Right lobe of liver (tissue), 6 donors: ENCODE data around the gene GGT1. TPM values are rescaled to one million over a fixed set of nuclear protein-coding genes. Genes with fewer than 3 reads are reported as not detected.
"Not testable (repeated sequence)": the region's sequence is repeated elsewhere in the genome, so short reads cannot be mapped to it uniquely, and the experiment has no call there.

ENCODE experiments used
- ATAC-seq, 4 donors: fragments of 200-7000 bp; cut with Tn5 transposase; one replicate each; pipeline ENCODE4 v1.9.1; 2020; ENCODE audit warnings: mild to moderate bottlenecking in 4 of 4, moderate library complexity in 4 of 4
- DNase-seq, 3 donors: peaks; one replicate each; pipeline ENCODE4 v3.0.0-alpha.2; 2020
- H3K27ac ChIP-seq, 3 donors: fragments of 200-600 bp; one replicate each; pipeline ENCODE4 v1.8.0; 2022
- H3K27me3 ChIP-seq, 2 donors: fragments of 200-600 bp; one replicate each; pipeline ENCODE4 v1.8.0; 2022
- H3K36me3 ChIP-seq, 4 donors: fragments of 200-600 bp; sonication (generic) in 1 of 4; one replicate each; pipeline versions ENCODE4 v1.5.1 to v1.8.0; 2017 to 2022; ENCODE audit warnings: control low read depth in 1 of 4
- H3K4me1 ChIP-seq, 4 donors: fragments of 200-600 bp; sonication (generic) in 1 of 4; one replicate each; pipeline versions ENCODE4 v1.5.1 to v1.8.0; 2017 to 2022; ENCODE audit warnings: control low read depth in 1 of 4
- H3K4me3 ChIP-seq, 3 donors: fragments of 200-600 bp; one replicate each; pipeline ENCODE4 v1.8.0; 2022
- H3K9me3 ChIP-seq, 4 donors: fragments of 200-600 bp; sonication (generic) in 1 of 4; one replicate each; pipeline versions ENCODE4 v1.5.1 to v1.8.0; 2017 to 2022; ENCODE audit warnings: control low read depth in 1 of 4
- CTCF ChIP-seq, 4 donors: fragments of 200-600 bp in 3 of 4; fragments of 450-650 bp in 1 of 4; IDR thresholded peaks; one replicate each; pipeline versions ENCODE4 v1.5.1 to v1.8.0; 2016 to 2022; ENCODE audit warnings: antibody characterized with exemption in 4 of 4, mild to moderate bottlenecking in 2 of 4
- POLR2A ChIP-seq: fragments of 450-650 bp; IDR thresholded peaks from one replicate; pipeline ENCODE4 v1.6.1; 2017; ENCODE audit warnings: antibody characterized with exemption, mild to moderate bottlenecking
- WGBS: methylation state at CpG from one replicate; pipeline ENCODE4 v1.1.6; 2018; ENCODE audit warnings: low coverage, low lambda C conversion rate; ENCODE audit not compliant: insufficient coverage; ENCODE audit errors: missing lambda C conversion rate; 5-methylcytosine and 5-hydroxymethylcytosine counted together
- intact Hi-C, 2 donors: fragments of 100-400 bp; cut with DNase I; formaldehyde crosslinking; loops; one replicate each; pipeline versions ENCODE4 v1.11.2 to v1.14.1; 2022
- total RNA-seq, 6 experiments: library from RNA; depleted of rRNA in 2 of 6; stranded (reverse); fragments of >200 nt in 2 of 6; fragmentation: NEBNext Ultra II Directional in 3 of 6; extraction: Animal tissue kit (Norgen Biotek cat#: 25700) in 3 of 6; gene quantifications; one replicate each; pipeline versions ENCODE4 v1.1.0 to v1.2.4, GENCODE V29; 2016 to 2023
- donor health status: DM: no; HTN: yes; CAD: no.
- donor health status: DM: no; HTN: no; CAD: no.
- donor health status: DM: no; HTN: no; CAD: no.
- donor health status: DM: no; HTN: yes; CAD: no.
- donor health status: DM: no; HTN: yes; CAD: no.

Gene GGT1
- total RNA-seq, 6 experiments from 2014 or later = 97.6 to 154 (median 140) TPM

- Histone ChIP-seq H3K36me3 (no peaks in the 10 kb centered on the region), H3K4me1 (peaks cover 0 to 33% (median 8%) of the 10 kb centered on the region in 4 donors), H3K27ac (peak overlapping the region; percentile 29 to 89 (median 58)), H3K4me3 (no peak overlapping the region), H3K9me3 (no peaks in the 10 kb centered on the region), H3K27me3 (no peaks in the 10 kb centered on the region)
- intact Hi-C loops = loop anchor here in 1 of 2 donors (10.0 kb wide), 1 partner anchor 47 kb away; the partner anchor contains the start of genes GUCD1 and SNRPD3
- ATAC-seq = peak; percentile 74 to 84 (median 82)
- WGBS = 50% methylated on average over 7 of the region's 12 CpGs
- DNase-seq = peak; percentile 83 to 93 (median 92)
- TF ChIP-seq POLR2A = no peak
- TF ChIP-seq CTCF (IDR thresholded peaks at IDR 0.05) = no peak
Observed at GRCh38 chr22:24601217-24602104, 1.5 kb upstream of the GGT1 start.

- ATAC-seq = peak; percentile 1 to 40 (median 10)
- H3K36me3 ChIP-seq, H3K4me3 ChIP-seq, H3K27me3 ChIP-seq, DNase-seq, H3K9me3 ChIP-seq: not testable (repeated sequence)
- H3K4me1 ChIP-seq = peaks cover 0 to 34% (median 8%) of the 10 kb centered on the region in 4 donors
- intact Hi-C loops = loop anchor here in 1 of 2 donors (10.0 kb wide), 1 partner anchor 47 kb away; the partner anchor contains the start of genes GUCD1 and SNRPD3
- WGBS = 31% methylated on average over 7 of the region's 11 CpGs
- peak overlapping the region in 2 of 3 donors; percentile 58 to 89 for H3K27ac ChIP-seq
Observed at GRCh38 chr22:24602105-24602749, 766 bp upstream of the GGT1 start.

DNA sequence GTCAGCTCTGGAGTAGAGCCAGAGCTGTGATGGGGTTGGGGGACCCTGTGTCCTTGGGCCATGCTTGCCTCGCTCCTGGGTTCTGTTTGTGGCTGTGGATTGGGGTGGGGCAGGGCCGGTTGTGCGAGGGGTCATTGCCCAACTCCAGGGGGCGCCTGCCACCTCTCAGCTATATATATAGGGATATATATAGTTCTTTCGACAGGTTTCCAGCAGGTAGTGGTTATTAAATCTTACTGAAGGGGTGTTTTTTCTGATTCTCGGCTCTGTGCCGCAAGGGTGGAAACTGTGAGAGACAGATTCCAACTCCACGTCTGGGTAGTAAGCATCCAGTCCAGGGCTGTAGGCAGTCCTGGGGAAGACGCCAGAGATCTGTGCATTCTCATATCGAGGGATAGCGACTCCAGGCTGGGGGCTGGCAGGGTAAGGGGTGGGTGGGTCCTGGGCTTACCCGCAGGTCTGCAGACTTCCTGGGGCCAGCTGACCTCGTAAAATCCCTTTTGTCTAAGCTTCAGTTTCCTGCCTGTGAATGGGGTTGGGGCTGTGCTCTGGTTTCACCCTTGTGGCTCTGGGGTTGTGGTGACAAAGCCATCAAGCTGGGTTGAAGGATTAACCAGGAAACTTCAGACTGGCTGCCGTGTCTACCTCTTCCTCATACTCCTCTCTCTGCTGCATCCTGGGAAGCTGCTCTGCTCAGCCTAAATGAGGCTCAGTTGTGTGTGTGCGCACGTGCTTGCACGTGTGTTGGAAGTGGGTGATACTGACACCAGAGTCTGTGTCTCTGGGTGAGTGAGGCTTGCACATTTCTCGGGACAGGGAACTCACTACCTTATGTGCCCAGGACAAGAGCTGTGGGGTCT is 1.0 kb downstream of the GGT1 start:
- intact Hi-C loops = loop anchor here in 1 of 2 donors (10.0 kb wide), 1 partner anchor 49 kb away; the partner anchor contains the start of genes GUCD1 and SNRPD3
- peak in 3 of 4 donors; percentile 12 to 24 (median 19) for TF ChIP-seq CTCF (IDR thresholded peaks at IDR 0.05)
- Histone ChIP-seq H3K4me1 (peaks cover 0 to 34% (median 8%) of the 10 kb centered on the region in 4 donors), H3K27ac (peak overlapping the region; percentile 43 to 89 (median 62)), H3K4me3 (peak overlapping the region; percentile 28 to 60 (median 56))
- ATAC-seq = peak; percentile 5 to 30 (median 24)
- not testable (repeated sequence) for H3K27me3 ChIP-seq, H3K9me3 ChIP-seq, H3K36me3 ChIP-seq, DNase-seq
- 0% methylated on average over 11 of the region's 18 CpGs for WGBS

- H3K36me3 ChIP-seq, H3K27me3 ChIP-seq, H3K27ac ChIP-seq, H3K4me3 ChIP-seq, ATAC-seq, DNase-seq, H3K9me3 ChIP-seq: not testable (repeated sequence)
- intact Hi-C loops = loop anchor here in 1 of 2 donors (10.0 kb wide), 1 partner anchor 52 kb away; the partner anchor contains the start of genes GUCD1 and SNRPD3
- 48% methylated on average over 2 of the region's 2 CpGs for WGBS
- H3K4me1 ChIP-seq = peaks cover 0 to 25% (median 5%) of the 10 kb centered on the region in 4 donors
Observed at GRCh38 chr22:24606340-24606739, 3.3 kb downstream of the GGT1 start.
